Measurements from ENCODE around the gene ENO4. TPM values are rescaled to one million over a fixed set of nuclear protein-coding genes. Genes with fewer than 3 reads are reported as not detected.

The ENO4 gene
- total RNA-seq, 1 donor from 2014 or later = 0.52 TPM

- DNase-seq (ENCODE audit: low read depth) = no peak
- H3K36me3 Mint-ChIP-seq (ENCODE audit: low read depth, unreplicated experiment) = no peaks in the 10 kb centered on the region
- peaks cover 39% of the 10 kb centered on the region for H3K27me3 Mint-ChIP-seq (ENCODE audit: low read depth, unreplicated experiment)
- H3K4me3 Mint-ChIP-seq (ENCODE audit: unreplicated experiment) = no peak overlapping the region
- no peak overlapping the region for H2AFZ ChIP-seq (ENCODE audit: low read depth, low read length)
- no peak for FAIRE-seq
- H3K4me1 ChIP-seq (ENCODE audit: insufficient read depth, low read length) = no peaks in the 10 kb centered on the region
- no peaks in the 10 kb centered on the region for H3K36me3 ChIP-seq (ENCODE audit: insufficient read depth, low read length)
- H4K20me1 ChIP-seq (ENCODE audit: insufficient read depth, low read length) = no peaks in the 10 kb centered on the region
- H3K4me3 ChIP-seq (ENCODE audit: insufficient read depth, low read depth, low read length) = no peak overlapping the region
- H3K4me1 Mint-ChIP-seq (ENCODE audit: low read depth, unreplicated experiment) = no peaks in the 10 kb centered on the region
- H3K27me3 ChIP-seq (ENCODE audit: insufficient read depth, low read length) = no peaks in the 10 kb centered on the region
- H3K9me3 ChIP-seq (ENCODE audit: insufficient read depth, low read depth, low read length) = no peaks in the 10 kb centered on the region
- no peak for TF ChIP-seq EZH2 (IDR thresholded peaks at IDR 0.05; ENCODE audit: insufficient read depth, low read length)
- TF ChIP-seq, protein P1, sequence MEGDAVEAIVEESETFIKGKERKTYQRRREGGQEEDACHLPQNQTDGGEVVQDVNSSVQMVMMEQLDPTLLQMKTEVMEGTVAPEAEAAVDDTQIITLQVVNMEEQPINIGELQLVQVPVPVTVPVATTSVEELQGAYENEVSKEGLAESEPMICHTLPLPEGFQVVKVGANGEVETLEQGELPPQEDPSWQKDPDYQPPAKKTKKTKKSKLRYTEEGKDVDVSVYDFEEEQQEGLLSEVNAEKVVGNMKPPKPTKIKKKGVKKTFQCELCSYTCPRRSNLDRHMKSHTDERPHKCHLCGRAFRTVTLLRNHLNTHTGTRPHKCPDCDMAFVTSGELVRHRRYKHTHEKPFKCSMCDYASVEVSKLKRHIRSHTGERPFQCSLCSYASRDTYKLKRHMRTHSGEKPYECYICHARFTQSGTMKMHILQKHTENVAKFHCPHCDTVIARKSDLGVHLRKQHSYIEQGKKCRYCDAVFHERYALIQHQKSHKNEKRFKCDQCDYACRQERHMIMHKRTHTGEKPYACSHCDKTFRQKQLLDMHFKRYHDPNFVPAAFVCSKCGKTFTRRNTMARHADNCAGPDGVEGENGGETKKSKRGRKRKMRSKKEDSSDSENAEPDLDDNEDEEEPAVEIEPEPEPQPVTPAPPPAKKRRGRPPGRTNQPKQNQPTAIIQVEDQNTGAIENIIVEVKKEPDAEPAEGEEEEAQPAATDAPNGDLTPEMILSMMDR (IDR thresholded peaks at IDR 0.05; ENCODE audit: insufficient read depth, low read depth, low read length) = no peak
- peaks cover 4% of the 10 kb centered on the region for H3K9me3 Mint-ChIP-seq (ENCODE audit: unreplicated experiment)
- H3K9ac ChIP-seq (ENCODE audit: low read length) = no peak overlapping the region
- no peak overlapping the region for H3K27ac ChIP-seq (ENCODE audit: low read depth, low read length)
- no peak overlapping the region for H3K27ac Mint-ChIP-seq (ENCODE audit: unreplicated experiment)
- no peak overlapping the region for H3K4me2 ChIP-seq (ENCODE audit: low read length)
- H3K79me2 ChIP-seq (ENCODE audit: insufficient read depth, low read length) = no peaks in the 10 kb centered on the region
These were observed 47.6 kb upstream of the ENO4 start for GRCh38 chr10:116801658-116802057.

GRCh38 chr10:116802474-116802873 lies 46.8 kb upstream of the ENO4 start:
- Histone ChIP-seq H2AFZ (ENCODE audit: low read depth, low read length) (no peak overlapping the region), H3K9me3 (ENCODE audit: insufficient read depth, low read depth, low read length) (no peaks in the 10 kb centered on the region), H3K79me2 (ENCODE audit: insufficient read depth, low read length) (no peaks in the 10 kb centered on the region), H3K4me3 (ENCODE audit: insufficient read depth, low read depth, low read length) (no peak overlapping the region), H4K20me1 (ENCODE audit: insufficient read depth, low read length) (no peaks in the 10 kb centered on the region), H3K36me3 (ENCODE audit: insufficient read depth, low read length) (no peaks in the 10 kb centered on the region), H3K4me2 (ENCODE audit: low read length) (no peak overlapping the region), H3K27me3 (ENCODE audit: insufficient read depth, low read length) (no peaks in the 10 kb centered on the region), H3K9ac (ENCODE audit: low read length) (no peak overlapping the region), H3K4me1 (ENCODE audit: insufficient read depth, low read length) (no peaks in the 10 kb centered on the region), H3K27ac (ENCODE audit: low read depth, low read length) (no peak overlapping the region)
- DNase-seq (ENCODE audit: low read depth) = no peak
- H3K36me3 Mint-ChIP-seq (ENCODE audit: low read depth, unreplicated experiment) = peaks cover 2% of the 10 kb centered on the region
- no peak overlapping the region for H3K27ac Mint-ChIP-seq (ENCODE audit: unreplicated experiment)
- H3K27me3 Mint-ChIP-seq (ENCODE audit: low read depth, unreplicated experiment) = peaks cover 44% of the 10 kb centered on the region
- no peak overlapping the region for H3K4me3 Mint-ChIP-seq (ENCODE audit: unreplicated experiment)
- FAIRE-seq = no peak
- no peaks in the 10 kb centered on the region for H3K4me1 Mint-ChIP-seq (ENCODE audit: low read depth, unreplicated experiment)
- TF ChIP-seq, protein P1 (IDR thresholded peaks at IDR 0.05; ENCODE audit: insufficient read depth, low read depth, low read length) = no peak
- TF ChIP-seq EZH2 (IDR thresholded peaks at IDR 0.05; ENCODE audit: insufficient read depth, low read length) = no peak
- H3K9me3 Mint-ChIP-seq (ENCODE audit: unreplicated experiment) = peaks cover 4% of the 10 kb centered on the region

DNA sequence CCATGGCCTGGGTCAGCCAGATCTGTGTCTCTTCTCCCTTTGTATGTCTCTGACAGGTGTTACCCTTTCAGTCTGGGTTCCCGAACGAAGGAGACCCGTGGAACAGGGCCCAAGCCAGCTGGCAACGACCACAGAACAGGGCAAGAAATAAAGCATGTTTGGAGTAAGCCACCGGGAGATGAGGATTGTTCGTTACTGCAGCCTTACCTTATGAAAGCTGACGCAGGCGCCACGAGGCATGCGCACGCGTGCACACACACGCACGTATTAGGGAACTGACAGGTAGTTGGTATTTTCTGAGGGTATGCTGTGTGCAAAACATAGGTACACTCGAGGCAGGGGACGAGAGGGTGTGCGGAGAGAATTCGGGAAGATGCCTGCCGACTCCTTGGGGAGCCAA lies 46.4 kb upstream of the ENO4 start:
- Histone ChIP-seq H3K79me2 (ENCODE audit: insufficient read depth, low read length) (no peaks in the 10 kb centered on the region), H3K27me3 (ENCODE audit: insufficient read depth, low read length) (no peaks in the 10 kb centered on the region), H3K4me1 (ENCODE audit: insufficient read depth, low read length) (no peaks in the 10 kb centered on the region), H3K9ac (ENCODE audit: low read length) (no peak overlapping the region), H2AFZ (ENCODE audit: low read depth, low read length) (no peak overlapping the region), H3K4me2 (ENCODE audit: low read length) (no peak overlapping the region), H3K36me3 (ENCODE audit: insufficient read depth, low read length) (no peaks in the 10 kb centered on the region), H4K20me1 (ENCODE audit: insufficient read depth, low read length) (no peaks in the 10 kb centered on the region), H3K4me3 (ENCODE audit: insufficient read depth, low read depth, low read length) (no peak overlapping the region), H3K27ac (ENCODE audit: low read depth, low read length) (no peak overlapping the region), H3K9me3 (ENCODE audit: insufficient read depth, low read depth, low read length) (no peaks in the 10 kb centered on the region)
- no peak overlapping the region for H3K4me3 Mint-ChIP-seq (ENCODE audit: unreplicated experiment)
- TF ChIP-seq EZH2 (IDR thresholded peaks at IDR 0.05; ENCODE audit: insufficient read depth, low read length) = no peak
- TF ChIP-seq, protein P1 (IDR thresholded peaks at IDR 0.05; ENCODE audit: insufficient read depth, low read depth, low read length) = no peak
- H3K36me3 Mint-ChIP-seq (ENCODE audit: low read depth, unreplicated experiment) = peaks cover 2% of the 10 kb centered on the region
- DNase-seq (ENCODE audit: low read depth) = no peak
- H3K4me1 Mint-ChIP-seq (ENCODE audit: low read depth, unreplicated experiment) = no peaks in the 10 kb centered on the region
- peaks cover 43% of the 10 kb centered on the region for H3K27me3 Mint-ChIP-seq (ENCODE audit: low read depth, unreplicated experiment)
- no peak overlapping the region for H3K27ac Mint-ChIP-seq (ENCODE audit: unreplicated experiment)
- no peak for FAIRE-seq
- peaks cover 4% of the 10 kb centered on the region for H3K9me3 Mint-ChIP-seq (ENCODE audit: unreplicated experiment)
